Activated CD4-positive, CD25-positive, alpha-beta regulatory T cell (primary cell): ENCODE results near the gene NPY5R.

Experiments
- DNase-seq, 4 experiments: peaks; one replicate each; lab custom pipeline; 2025; lab: John Stamatoyannopoulos, UW

The NPY5R gene

DNA sequence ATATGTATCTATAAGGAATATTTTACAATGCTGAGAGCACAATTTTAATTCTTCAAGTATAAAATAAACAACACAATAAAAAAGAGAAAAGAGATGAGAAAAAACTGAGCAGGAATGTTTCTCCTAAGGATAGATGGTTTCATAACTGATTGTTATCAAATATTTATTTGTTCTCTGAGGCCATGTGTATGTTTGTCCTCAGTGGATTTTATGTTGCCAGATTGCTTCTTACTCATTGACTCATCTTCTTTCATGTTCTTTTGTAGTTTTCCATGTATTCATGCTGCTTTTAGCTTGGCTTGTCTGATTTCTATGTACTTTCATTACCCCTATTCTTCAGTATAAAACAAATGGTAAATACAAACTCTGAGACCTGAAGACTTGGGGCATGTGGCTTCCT is 41.2 kb downstream of the NPY5R start:
- DNase-seq = no peak

DNA sequence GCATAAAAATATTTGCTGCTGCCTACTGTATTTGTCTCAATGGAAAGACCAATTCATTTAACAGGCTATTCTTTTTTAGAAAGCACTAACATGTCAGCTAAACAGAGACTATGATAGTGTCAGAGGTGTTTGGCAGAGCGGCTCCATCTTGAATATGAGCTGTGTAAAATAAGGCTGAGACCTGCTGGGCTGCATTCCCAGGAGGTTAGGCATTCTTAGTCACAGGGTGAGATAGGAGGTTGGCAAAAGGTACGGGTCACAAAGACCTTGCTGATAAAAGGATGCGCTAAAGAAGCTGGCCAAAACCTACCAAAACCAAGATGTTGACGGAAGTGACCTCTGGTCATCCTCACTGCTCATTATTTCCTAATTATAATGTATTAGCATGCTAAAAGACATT is 41.8 kb downstream of the NPY5R start:
- no peak for DNase-seq

DNA sequence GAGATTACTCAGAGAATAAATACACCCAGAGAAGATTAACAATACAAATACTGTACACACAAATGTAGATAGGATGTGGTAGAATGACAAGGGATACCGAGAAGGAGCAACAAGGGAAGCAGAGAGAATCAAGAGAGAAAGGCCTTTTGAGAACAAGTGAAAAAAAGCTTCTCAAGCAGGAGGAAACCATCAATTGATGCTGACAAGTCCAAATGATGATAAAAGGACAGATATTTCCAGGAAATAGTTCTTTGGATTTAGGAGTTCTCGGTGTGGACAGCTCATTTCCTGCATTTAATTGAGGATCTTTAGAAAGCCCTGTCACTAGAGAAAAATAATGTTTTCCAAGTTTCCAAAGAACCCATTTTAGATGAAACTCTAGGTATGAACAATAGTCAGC is 48.1 kb downstream of the NPY5R start:
- no peak for DNase-seq

DNA sequence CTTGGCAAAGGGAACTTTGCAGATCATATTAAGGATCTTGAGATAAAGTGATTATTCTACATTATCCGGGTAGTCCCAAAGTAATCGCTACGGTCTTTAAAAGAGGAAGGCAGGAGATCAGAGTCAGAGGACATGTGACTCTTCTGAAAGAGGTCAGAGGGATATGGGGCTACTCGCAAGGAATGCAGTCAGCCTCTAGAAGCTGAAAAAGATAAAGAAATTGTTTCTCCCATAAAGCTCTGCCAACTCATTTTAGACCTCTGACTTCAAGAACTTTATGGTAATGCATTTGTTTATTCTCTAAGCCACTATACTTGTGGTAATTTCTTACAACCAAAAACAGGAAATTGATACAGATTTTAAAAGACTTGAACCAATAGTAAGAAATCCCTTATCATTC is 48.6 kb downstream of the NPY5R start:
- no peak for DNase-seq

DNA sequence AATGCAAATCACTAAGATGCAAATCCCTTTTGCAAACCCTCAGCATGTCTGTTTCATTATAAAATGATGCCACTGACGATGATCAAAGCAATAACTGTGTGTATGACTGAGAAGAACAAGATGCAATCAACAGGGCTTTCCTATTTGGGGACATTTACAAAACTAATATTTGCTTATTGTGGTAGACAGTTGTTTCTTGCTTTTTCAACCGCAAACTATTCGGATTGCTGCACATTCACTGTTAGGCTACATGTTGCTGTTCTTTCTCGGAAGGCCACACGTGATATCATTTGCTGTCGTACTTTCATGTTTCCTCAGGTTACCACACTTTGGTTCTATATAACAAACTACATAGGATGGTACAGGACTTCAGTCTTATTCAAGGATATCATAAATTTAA is 49.8 kb downstream of the NPY5R start:
- no peak for DNase-seq

DNA sequence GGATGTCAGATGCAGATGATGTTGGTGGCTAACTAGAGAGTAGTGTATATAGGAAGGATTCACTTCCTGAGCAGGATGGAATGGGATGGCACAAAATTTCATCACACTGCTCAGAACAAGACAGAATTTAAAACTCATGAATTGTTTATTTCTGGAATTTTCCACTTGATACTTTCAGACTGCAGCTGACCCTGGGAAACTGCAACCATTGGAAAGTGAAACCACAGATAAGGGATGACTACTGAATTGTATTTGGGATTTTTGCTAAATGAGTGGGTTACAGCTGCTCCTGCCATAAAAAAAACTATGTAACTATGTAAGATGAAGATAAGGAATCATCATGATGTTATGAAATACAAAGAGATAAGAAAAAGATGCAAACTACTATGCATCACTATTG is 51.4 kb downstream of the NPY5R start:
- DNase-seq = no peak

DNA sequence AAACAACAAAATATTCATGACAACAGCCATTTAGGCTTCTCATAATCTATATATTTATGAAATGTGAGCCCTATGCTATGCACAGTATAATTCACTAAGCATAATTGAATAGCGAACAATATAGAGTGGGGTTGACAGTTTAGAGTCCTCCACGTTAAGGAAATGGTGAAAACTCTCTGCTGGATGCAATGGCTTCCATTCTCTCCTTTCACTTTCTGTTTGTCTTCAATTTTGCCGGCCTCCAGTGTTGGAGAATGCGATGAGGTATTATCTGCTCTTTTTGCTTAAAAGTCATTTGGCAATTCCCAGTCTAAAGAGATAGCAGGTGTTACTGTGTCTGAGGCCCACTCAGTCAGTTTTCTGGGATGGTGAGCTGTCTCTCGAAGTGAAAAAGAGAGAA is 52.1 kb downstream of the NPY5R start:
- no peak for DNase-seq

DNA sequence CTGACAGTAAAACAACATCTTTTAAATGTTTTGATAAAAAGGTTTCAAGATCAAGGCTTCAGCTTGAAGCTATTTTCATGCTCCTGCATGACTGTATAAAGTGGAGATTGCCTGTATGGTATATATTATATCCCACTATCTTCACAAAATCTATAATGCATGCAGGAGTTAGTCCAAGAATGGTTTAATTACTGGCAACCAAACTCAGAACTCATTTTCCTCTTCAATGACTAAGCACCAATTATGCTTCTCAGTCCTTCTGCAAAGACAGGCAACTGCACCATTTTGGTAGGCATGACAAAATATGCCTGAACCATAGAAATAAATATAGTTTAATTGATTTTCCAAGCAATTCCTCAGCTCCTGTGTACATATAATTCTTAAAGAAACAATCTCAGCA is 54.5 kb downstream of the NPY5R start:
- DNase-seq = no peak

DNA sequence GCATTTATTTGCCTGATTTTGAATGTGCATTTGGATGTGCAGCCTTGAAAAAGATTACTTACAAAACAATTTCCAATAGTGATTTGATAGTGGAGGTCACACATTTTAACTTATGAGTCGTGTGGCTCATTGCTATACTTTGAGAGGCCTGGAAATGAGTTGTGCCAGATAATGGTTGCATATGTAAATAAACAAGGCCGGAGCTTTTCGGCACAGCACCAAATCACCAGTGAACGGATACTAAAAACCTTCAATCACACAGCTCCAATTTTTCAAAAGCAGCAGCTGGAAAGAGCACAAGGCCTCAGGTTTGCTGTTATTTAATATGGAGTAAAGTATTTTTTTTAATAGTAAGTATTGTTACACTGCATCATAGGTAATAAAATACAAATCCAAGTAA is 57.2 kb downstream of the NPY5R start:
- DNase-seq = no peak
